ENCODE results near the gene TMEM245.

DNA sequence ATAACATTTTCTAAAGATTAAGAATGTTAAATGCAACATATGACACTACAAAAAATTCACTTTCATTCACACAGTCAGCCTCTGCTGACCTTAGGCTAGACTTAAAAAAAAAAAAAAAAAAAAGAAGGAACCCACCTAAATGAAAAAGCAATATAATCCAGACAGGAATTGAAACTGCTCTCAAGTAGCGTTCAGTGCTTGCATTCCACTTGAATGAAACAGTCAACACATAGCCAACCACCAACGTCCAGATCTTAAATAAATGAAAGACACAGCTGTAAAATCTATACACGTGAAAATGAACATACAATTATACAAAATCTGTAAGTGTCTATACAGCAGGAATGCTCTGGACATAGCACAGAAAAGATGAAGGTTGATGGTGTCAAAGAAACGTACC lies 11.4 kb downstream of the TMEM245 start:
- TF ChIP-seq, protein P1, sequence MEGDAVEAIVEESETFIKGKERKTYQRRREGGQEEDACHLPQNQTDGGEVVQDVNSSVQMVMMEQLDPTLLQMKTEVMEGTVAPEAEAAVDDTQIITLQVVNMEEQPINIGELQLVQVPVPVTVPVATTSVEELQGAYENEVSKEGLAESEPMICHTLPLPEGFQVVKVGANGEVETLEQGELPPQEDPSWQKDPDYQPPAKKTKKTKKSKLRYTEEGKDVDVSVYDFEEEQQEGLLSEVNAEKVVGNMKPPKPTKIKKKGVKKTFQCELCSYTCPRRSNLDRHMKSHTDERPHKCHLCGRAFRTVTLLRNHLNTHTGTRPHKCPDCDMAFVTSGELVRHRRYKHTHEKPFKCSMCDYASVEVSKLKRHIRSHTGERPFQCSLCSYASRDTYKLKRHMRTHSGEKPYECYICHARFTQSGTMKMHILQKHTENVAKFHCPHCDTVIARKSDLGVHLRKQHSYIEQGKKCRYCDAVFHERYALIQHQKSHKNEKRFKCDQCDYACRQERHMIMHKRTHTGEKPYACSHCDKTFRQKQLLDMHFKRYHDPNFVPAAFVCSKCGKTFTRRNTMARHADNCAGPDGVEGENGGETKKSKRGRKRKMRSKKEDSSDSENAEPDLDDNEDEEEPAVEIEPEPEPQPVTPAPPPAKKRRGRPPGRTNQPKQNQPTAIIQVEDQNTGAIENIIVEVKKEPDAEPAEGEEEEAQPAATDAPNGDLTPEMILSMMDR (IDR thresholded peaks at IDR 0.05): no peak
- TF ChIP-seq POLR2A (IDR thresholded peaks at IDR 0.05): no peak
